HUES64 (cell line): Measurements from ENCODE around the gene CD40.
A peak's percentile ranks its signal among the peaks of the same experiment; 100 is the strongest.

Source experiments
- H3K27ac ChIP-seq: 2 replicates; pipeline ENCODE4 v1.7.0; 2013; ENCODE audit warnings: low read depth, low read length, inconsistent platforms
- H3K27me3 ChIP-seq: 2 replicates; pipeline ENCODE4 v1.6.1; 2013; ENCODE audit warnings: mild to moderate bottlenecking, low read length; ENCODE audit not compliant: insufficient read depth
- H3K36me3 ChIP-seq: 2 replicates; pipeline ENCODE4 v1.6.1; 2013; ENCODE audit warnings: mild to moderate bottlenecking, low read length; ENCODE audit not compliant: insufficient read depth
- H3K4me1 ChIP-seq: 2 replicates; pipeline ENCODE4 v1.6.1; 2013; ENCODE audit warnings: mild to moderate bottlenecking, low read length, moderate library complexity; ENCODE audit not compliant: insufficient read depth
- H3K4me3 ChIP-seq: 2 replicates; pipeline ENCODE4 v1.5.1; 2013; ENCODE audit warnings: mild to moderate bottlenecking, low read length, moderate library complexity
- H3K9ac ChIP-seq: 2 replicates; pipeline ENCODE4 v1.6.1; 2013; ENCODE audit warnings: mild to moderate bottlenecking, low read depth, low read length
- H3K9me3 ChIP-seq: 2 replicates; pipeline ENCODE4 v1.6.1; 2013; ENCODE audit warnings: low read depth, low read length; ENCODE audit not compliant: insufficient read depth
- WGBS: fragments of 150-250, 120-280 bp; methylation state at CpG from one replicate; pipeline ENCODE4 v1.1.7; 2013; ENCODE audit warnings: missing lambda C conversion rate; 5-methylcytosine and 5-hydroxymethylcytosine counted together

CD40 gene

GRCh38 chr20:46112430-46113112 is 5.5 kb upstream of the CD40 start:
- H3K27ac ChIP-seq = no peak overlapping the region
- peaks cover 45% of the 10 kb centered on the region for H3K27me3 ChIP-seq
- H3K9me3 ChIP-seq = no peaks in the 10 kb centered on the region
- H3K4me1 ChIP-seq = no peaks in the 10 kb centered on the region
- 74% methylated on average over 10 of the region's 10 CpGs for WGBS
- H3K36me3 ChIP-seq = no peaks in the 10 kb centered on the region
- H3K9ac ChIP-seq = no peak overlapping the region
- no peak overlapping the region for H3K4me3 ChIP-seq

GRCh38 chr20:46113113-46113470 is 5.0 kb upstream of the CD40 start:
- Histone ChIP-seq H3K27ac (no peak overlapping the region), H3K9me3 (no peaks in the 10 kb centered on the region), H3K36me3 (no peaks in the 10 kb centered on the region), H3K9ac (no peak overlapping the region), H3K27me3 (peaks cover 48% of the 10 kb centered on the region), H3K4me3 (no peak overlapping the region), H3K4me1 (no peaks in the 10 kb centered on the region)
- 95% methylated on average over 1 of the region's 3 CpGs for WGBS

GRCh38 chr20:46114449-46114848 is 3.7 kb upstream of the CD40 start:
- Histone ChIP-seq H3K27me3 (peaks cover 48% of the 10 kb centered on the region), H3K27ac (no peak overlapping the region), H3K9me3 (no peaks in the 10 kb centered on the region), H3K4me1 (no peaks in the 10 kb centered on the region), H3K9ac (no peak overlapping the region), H3K4me3 (no peak overlapping the region), H3K36me3 (no peaks in the 10 kb centered on the region)
- 69% methylated on average over 2 of the region's 2 CpGs for WGBS

- no peak overlapping the region for H3K27ac ChIP-seq
- H3K27me3 ChIP-seq = peaks cover 35% of the 10 kb centered on the region
- H3K9me3 ChIP-seq = no peaks in the 10 kb centered on the region
- 62% methylated on average over 15 of the region's 15 CpGs for WGBS
- peak overlapping the region; percentile 67 for H3K4me3 ChIP-seq
- H3K4me1 ChIP-seq = no peaks in the 10 kb centered on the region
- no peak overlapping the region for H3K9ac ChIP-seq
- peaks cover 13% of the 10 kb centered on the region; the same call in 1 of the 2 replicates for H3K36me3 ChIP-seq
Observed at GRCh38 chr20:46118481-46119020, 437 bp downstream of the CD40 start.

DNA sequence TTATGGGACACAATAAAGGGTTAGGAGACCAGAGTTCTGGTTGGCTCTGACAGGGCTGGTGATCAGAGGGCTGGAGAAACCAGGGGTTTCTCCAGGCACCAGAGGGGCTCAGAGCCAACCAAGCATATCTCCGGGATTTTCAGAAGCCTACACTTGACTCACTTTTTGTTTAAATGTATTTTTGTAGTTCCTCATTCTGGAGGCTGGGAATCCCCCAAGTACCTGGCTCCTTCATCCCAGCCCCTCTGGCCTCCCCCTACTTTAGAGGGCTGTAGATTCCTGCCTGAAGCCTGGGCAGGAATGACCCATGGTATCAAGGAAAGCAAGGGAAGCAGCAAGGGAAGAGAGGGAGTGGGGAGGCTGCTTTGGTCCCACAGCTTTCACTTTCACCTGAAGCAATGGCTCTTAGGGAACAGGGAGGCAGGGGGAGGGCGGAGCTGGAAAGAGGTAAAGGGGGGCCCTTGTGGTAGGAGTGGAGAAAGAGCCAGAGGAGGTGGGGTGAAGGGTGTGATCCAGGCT is 973 bp downstream of the CD40 start:
- WGBS = 61% methylated on average over 2 of the region's 2 CpGs
- Histone ChIP-seq H3K4me1 (no peaks in the 10 kb centered on the region), H3K27ac (no peak overlapping the region), H3K4me3 (peak overlapping the region; percentile 67), H3K9me3 (no peaks in the 10 kb centered on the region), H3K36me3 (peaks cover 13% of the 10 kb centered on the region; the same call in 1 of the 2 replicates), H3K9ac (no peak overlapping the region), H3K27me3 (peaks cover 35% of the 10 kb centered on the region)

- peaks cover 13% of the 10 kb centered on the region; the same call in 1 of the 2 replicates for H3K36me3 ChIP-seq
- no peak overlapping the region for H3K4me3 ChIP-seq
- no peaks in the 10 kb centered on the region for H3K4me1 ChIP-seq
- H3K27ac ChIP-seq = no peak overlapping the region
- WGBS = 86% methylated on average over 2 of the region's 2 CpGs
- H3K9me3 ChIP-seq = no peaks in the 10 kb centered on the region
- peaks cover 31% of the 10 kb centered on the region for H3K27me3 ChIP-seq
- no peak overlapping the region for H3K9ac ChIP-seq
Observed at GRCh38 chr20:46119547-46119946, 1.4 kb downstream of the CD40 start.

DNA sequence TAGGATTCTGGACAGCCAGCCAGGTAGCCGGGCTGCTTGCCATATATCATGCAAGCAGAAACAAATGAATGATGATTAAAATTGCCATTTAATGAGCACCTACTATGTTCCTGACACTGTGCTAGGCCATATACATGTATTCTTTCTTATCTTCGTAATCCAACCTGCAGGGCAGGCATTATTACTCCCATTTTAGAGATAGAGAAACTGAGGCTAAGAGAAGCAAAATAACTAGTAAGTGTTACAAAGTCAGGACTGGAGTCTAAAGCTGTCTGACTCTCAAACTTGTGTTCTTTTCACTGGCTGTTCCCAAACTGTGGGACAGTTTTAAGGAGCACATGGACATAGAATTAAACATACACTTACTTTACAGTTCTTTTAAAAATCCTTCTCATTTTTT is 2.0 kb downstream of the CD40 start:
- H3K9ac ChIP-seq = no peak overlapping the region
- peaks cover 13% of the 10 kb centered on the region; the same call in 1 of the 2 replicates for H3K36me3 ChIP-seq
- peaks cover 25% of the 10 kb centered on the region for H3K27me3 ChIP-seq
- no peak overlapping the region for H3K27ac ChIP-seq
- 73% methylated on average over 2 of the region's 2 CpGs for WGBS
- H3K4me1 ChIP-seq = no peaks in the 10 kb centered on the region
- H3K9me3 ChIP-seq = no peaks in the 10 kb centered on the region
- no peak overlapping the region for H3K4me3 ChIP-seq

GRCh38 chr20:46121184-46121930 is 3.2 kb downstream of the CD40 start:
- no peaks in the 10 kb centered on the region for H3K4me1 ChIP-seq
- H3K9ac ChIP-seq = no peak overlapping the region
- no peak overlapping the region for H3K4me3 ChIP-seq
- peaks cover 13% of the 10 kb centered on the region for H3K27me3 ChIP-seq
- no peaks in the 10 kb centered on the region for H3K9me3 ChIP-seq
- WGBS = 92% methylated on average over 2 of the region's 2 CpGs
- H3K36me3 ChIP-seq = peaks cover 13% of the 10 kb centered on the region; the same call in 1 of the 2 replicates
- no peak overlapping the region for H3K27ac ChIP-seq

DNA sequence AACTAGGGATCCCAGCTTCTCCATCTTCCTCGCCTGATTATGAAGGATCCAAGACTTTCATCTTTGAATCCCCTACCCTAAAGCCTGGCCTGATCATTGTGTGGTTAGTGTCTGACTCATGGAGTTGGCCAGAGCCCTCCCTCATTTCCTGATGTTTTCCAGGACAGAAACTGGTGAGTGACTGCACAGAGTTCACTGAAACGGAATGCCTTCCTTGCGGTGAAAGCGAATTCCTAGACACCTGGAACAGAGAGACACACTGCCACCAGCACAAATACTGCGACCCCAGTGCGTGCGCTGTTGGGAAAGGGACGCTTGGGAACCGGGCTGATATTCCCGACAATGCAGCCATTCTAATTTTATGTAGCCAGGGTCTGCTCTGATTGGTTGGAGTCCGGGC is 4.0 kb downstream of the CD40 start:
- no peaks in the 10 kb centered on the region for H3K4me1 ChIP-seq
- peaks cover 7% of the 10 kb centered on the region for H3K27me3 ChIP-seq
- no peak overlapping the region for H3K27ac ChIP-seq
- WGBS = 94% methylated on average over 11 of the region's 11 CpGs
- no peak overlapping the region for H3K4me3 ChIP-seq
- H3K9ac ChIP-seq = no peak overlapping the region
- no peaks in the 10 kb centered on the region for H3K9me3 ChIP-seq
- H3K36me3 ChIP-seq = peaks cover 13% of the 10 kb centered on the region; the same call in 1 of the 2 replicates

DNA sequence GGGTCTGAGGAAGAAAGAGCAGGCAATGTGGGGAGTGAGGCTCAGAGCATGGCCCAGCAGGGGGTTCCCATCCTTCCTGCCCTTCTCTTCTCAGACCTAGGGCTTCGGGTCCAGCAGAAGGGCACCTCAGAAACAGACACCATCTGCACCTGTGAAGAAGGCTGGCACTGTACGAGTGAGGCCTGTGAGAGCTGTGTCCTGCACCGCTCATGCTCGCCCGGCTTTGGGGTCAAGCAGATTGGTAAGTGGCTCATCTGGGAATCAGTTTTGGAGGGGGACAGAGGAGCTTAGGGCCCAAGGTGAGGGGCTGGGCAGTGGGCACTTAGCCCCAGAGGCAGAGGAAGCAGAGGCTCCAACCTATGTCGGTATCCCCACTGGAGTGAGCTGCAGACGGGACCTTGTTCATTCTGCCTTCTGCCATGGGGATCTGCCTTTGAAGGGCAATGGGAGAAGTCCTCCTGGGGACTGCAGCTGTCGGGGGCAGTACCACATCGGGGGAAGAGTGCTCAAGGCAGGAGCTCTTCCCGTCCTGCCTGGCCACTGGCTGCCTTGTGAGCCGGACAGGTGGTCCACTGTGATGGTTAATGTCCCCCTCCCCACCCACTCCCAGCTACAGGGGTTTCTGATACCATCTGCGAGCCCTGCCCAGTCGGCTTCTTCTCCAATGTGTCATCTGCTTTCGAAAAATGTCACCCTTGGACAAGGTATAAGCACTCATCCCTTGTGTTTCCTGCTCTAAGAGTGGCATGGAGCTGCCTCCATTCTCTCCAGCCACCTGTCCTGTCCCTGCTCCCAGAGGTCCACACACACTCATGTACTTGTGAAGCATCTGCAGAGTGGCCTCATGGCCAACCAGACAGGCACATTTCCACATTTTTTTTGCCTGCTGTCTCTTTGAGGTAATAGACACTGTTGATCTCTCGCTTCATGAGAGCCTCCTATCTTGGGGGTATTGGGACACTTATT is 4.7 kb downstream of the CD40 start:
- Histone ChIP-seq H3K27me3 (peaks cover under 1% of the 10 kb centered on the region; the same call in 1 of the 2 replicates), H3K36me3 (peaks cover 13% of the 10 kb centered on the region; the same call in 1 of the 2 replicates), H3K9ac (no peak overlapping the region), H3K27ac (no peak overlapping the region), H3K4me1 (no peaks in the 10 kb centered on the region), H3K4me3 (no peak overlapping the region), H3K9me3 (no peaks in the 10 kb centered on the region)
- 88% methylated on average over 15 of the region's 15 CpGs for WGBS
